ENCODE data around the gene RASSF8.

DNA sequence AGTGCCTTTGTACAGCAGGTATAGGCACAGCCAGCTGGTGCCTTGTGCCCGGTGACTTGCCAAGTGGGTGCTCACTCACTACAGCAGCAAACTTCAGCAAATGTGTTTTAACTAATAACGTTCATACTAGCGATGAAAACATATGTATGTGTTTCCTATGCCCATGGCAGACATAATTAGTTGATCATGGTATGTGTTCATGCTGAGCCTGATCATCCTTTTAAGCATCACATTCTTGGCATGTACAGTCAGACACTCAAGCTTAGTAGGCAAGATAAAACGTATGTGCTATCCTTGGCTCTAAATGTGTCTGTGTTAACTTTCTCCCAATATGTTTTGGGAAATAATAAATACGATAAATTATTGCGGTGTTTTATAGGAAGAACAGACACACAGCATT lies 55.6 kb downstream of the RASSF8 start:
- TF ChIP-seq, protein P1, sequence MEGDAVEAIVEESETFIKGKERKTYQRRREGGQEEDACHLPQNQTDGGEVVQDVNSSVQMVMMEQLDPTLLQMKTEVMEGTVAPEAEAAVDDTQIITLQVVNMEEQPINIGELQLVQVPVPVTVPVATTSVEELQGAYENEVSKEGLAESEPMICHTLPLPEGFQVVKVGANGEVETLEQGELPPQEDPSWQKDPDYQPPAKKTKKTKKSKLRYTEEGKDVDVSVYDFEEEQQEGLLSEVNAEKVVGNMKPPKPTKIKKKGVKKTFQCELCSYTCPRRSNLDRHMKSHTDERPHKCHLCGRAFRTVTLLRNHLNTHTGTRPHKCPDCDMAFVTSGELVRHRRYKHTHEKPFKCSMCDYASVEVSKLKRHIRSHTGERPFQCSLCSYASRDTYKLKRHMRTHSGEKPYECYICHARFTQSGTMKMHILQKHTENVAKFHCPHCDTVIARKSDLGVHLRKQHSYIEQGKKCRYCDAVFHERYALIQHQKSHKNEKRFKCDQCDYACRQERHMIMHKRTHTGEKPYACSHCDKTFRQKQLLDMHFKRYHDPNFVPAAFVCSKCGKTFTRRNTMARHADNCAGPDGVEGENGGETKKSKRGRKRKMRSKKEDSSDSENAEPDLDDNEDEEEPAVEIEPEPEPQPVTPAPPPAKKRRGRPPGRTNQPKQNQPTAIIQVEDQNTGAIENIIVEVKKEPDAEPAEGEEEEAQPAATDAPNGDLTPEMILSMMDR (IDR thresholded peaks at IDR 0.05), result no peak
- TF ChIP-seq EP300 (IDR thresholded peaks at IDR 0.05; ENCODE audit: low read depth), result no peak
